ENCODE measurements around the gene CCDC68. TPM values are rescaled to one million over a fixed set of nuclear protein-coding genes. Genes with fewer than 3 reads are reported as not detected.

CCDC68 gene
- total RNA-seq, 1 experiment from 2014 or later: not detected

- ChIA-PET POLR2A (ENCODE audit: low non-redundant PET) (no interaction called here), CTCF (no interaction called here)
- no peaks in the 10 kb centered on the region for H3K36me3 ChIP-seq (ENCODE audit: insufficient read depth, low read length, poor library complexity, severe bottlenecking)
- H3K27me3 ChIP-seq (replicated peaks; ENCODE audit: insufficient read depth, low read depth, low read length, poor library complexity): peaks cover 7% of the 10 kb centered on the region
- intact Hi-C loops (cut with micrococcal nuclease; ENCODE audit: unreplicated experiment): no loop called here
- no peak for DNase-seq (ENCODE audit: low spot score)
- H3K9me3 ChIP-seq (ENCODE audit: low read depth, low read length, poor library complexity, severe bottlenecking): no peaks in the 10 kb centered on the region
- no peak overlapping the region for H3K27ac ChIP-seq (ENCODE audit: low read depth, low read length, poor library complexity, severe bottlenecking)
- H3K4me3 ChIP-seq (ENCODE audit: low read depth, low read length, poor library complexity, severe bottlenecking): no peak overlapping the region
- H3K4me1 ChIP-seq (ENCODE audit: insufficient read depth, low read length, poor library complexity, severe bottlenecking): no peaks in the 10 kb centered on the region
- no TSS peak for BruUV-seq (replicated peaks)
- no peak for TF ChIP-seq CTCF (conservative IDR thresholded peaks at IDR 0.05; ENCODE audit: low read depth, low read length)
- no peak for TF ChIP-seq EZH2 (IDR thresholded peaks at IDR 0.05; ENCODE audit: borderline replicate concordance, low read depth, low read length, poor library complexity, severe bottlenecking)
Measured at GRCh38 chr18:55002261-55002660, 43.0 kb upstream of the CCDC68 start.

- BruUV-seq (replicated peaks): no TSS peak
- H3K9me3 ChIP-seq (ENCODE audit: low read depth, low read length, poor library complexity, severe bottlenecking): no peaks in the 10 kb centered on the region
- POLR2A ChIA-PET (ENCODE audit: low non-redundant PET): no interaction called here
- no peak for DNase-seq (ENCODE audit: low spot score)
- TF ChIP-seq CTCF (conservative IDR thresholded peaks at IDR 0.05; ENCODE audit: low read depth, low read length) (no peak), EZH2 (IDR thresholded peaks at IDR 0.05; ENCODE audit: borderline replicate concordance, low read depth, low read length, poor library complexity, severe bottlenecking) (no peak)
- intact Hi-C loops (cut with micrococcal nuclease; ENCODE audit: unreplicated experiment): no loop called here
- H3K27me3 ChIP-seq (replicated peaks; ENCODE audit: insufficient read depth, low read depth, low read length, poor library complexity): peaks cover 2% of the 10 kb centered on the region
- no peaks in the 10 kb centered on the region for H3K4me1 ChIP-seq (ENCODE audit: insufficient read depth, low read length, poor library complexity, severe bottlenecking)
- H3K27ac ChIP-seq (ENCODE audit: low read depth, low read length, poor library complexity, severe bottlenecking): no peak overlapping the region
- no peak overlapping the region for H3K4me3 ChIP-seq (ENCODE audit: low read depth, low read length, poor library complexity, severe bottlenecking)
- CTCF ChIA-PET: no interaction called here
- no peaks in the 10 kb centered on the region for H3K36me3 ChIP-seq (ENCODE audit: insufficient read depth, low read length, poor library complexity, severe bottlenecking)
Measured at GRCh38 chr18:55001394-55002024, 42.2 kb upstream of the CCDC68 start.

- Histone ChIP-seq H3K27ac (ENCODE audit: low read depth, low read length, poor library complexity, severe bottlenecking) (no peak overlapping the region), H3K4me1 (ENCODE audit: insufficient read depth, low read length, poor library complexity, severe bottlenecking) (no peaks in the 10 kb centered on the region), H3K36me3 (ENCODE audit: insufficient read depth, low read length, poor library complexity, severe bottlenecking) (no peaks in the 10 kb centered on the region), H3K27me3 (replicated peaks; ENCODE audit: insufficient read depth, low read depth, low read length, poor library complexity) (no peaks in the 10 kb centered on the region), H3K9me3 (ENCODE audit: low read depth, low read length, poor library complexity, severe bottlenecking) (no peaks in the 10 kb centered on the region), H3K4me3 (ENCODE audit: low read depth, low read length, poor library complexity, severe bottlenecking) (no peak overlapping the region)
- DNase-seq (ENCODE audit: low spot score): no peak
- TF ChIP-seq EZH2 (IDR thresholded peaks at IDR 0.05; ENCODE audit: borderline replicate concordance, low read depth, low read length, poor library complexity, severe bottlenecking): no peak
- no peak for TF ChIP-seq CTCF (conservative IDR thresholded peaks at IDR 0.05; ENCODE audit: low read depth, low read length)
- ChIA-PET CTCF (no interaction called here), POLR2A (ENCODE audit: low non-redundant PET) (no interaction called here)
- no TSS peak for BruUV-seq (replicated peaks)
- intact Hi-C loops (cut with micrococcal nuclease; ENCODE audit: unreplicated experiment): no loop called here
Measured at GRCh38 chr18:55000529-55000928, 41.3 kb upstream of the CCDC68 start.

Data from A673 (cell line).